ENCODE measurements around the gene COX20. TPM values are rescaled to one million over a fixed set of nuclear protein-coding genes. Genes with fewer than 3 reads are reported as not detected.

The COX20 gene
- total and polyA plus RNA-seq, 2 of the 4 experiments (the other 2 are of a cell fraction): 13.3 to 27.0 TPM

- peak within 1 kb of the TSS; percentile 92 for H2BK5ac ChIP-seq (ENCODE audit: low read depth, low read length, poor library complexity, severe bottlenecking)
- CTCF ChIA-PET: interaction anchor here (0.6 to 2.0 kb wide), 2 partner anchors 14 to 179 kb away, joined by 3 to 8 read pairs; no protein-coding TSS in a partner anchor
- ATAC-seq (ENCODE audit: low read depth) (peak; percentile 87), DNase-seq (peak; percentile 97)
- peak within 1 kb of the TSS; percentile 73 for H2BK120ac ChIP-seq (ENCODE audit: low read depth, low read length)
- H3K4me2 ChIP-seq (ENCODE audit: low read depth, low read length): peak within 1 kb of the TSS; percentile 96
- H4K91ac ChIP-seq (ENCODE audit: insufficient read depth, low read depth, low read length): peak within 1 kb of the TSS; percentile 87
- peak within 1 kb of the TSS; percentile 67; the same call in 2 of the 3 replicates for H2BK15ac ChIP-seq (ENCODE audit: low read depth, low read length)
- peak within 1 kb of the TSS; percentile 95 for H4K8ac ChIP-seq (ENCODE audit: low read depth in 2 of 2, low read length in 2 of 2)
- H3K79me1 ChIP-seq (ENCODE audit: low read depth in 1 of 2, low read length in 2 of 2): peaks cover 3 to 6% of the 10 kb centered on the region in 2 experiments; a peak in 2 of 4 replicates
- peak within 1 kb of the TSS; percentile 98 for H4K5ac ChIP-seq (ENCODE audit: low read depth, low read length)
- no peaks in the 10 kb centered on the region for H3K27me3 ChIP-seq (ENCODE audit: control insufficient read depth, insufficient read depth, low read length)
- peak; percentile 22; the same call in 1 of the 2 replicates for TF ChIP-seq CTCF (conservative IDR thresholded peaks at IDR 0.05; ENCODE audit: low read depth, low read length)
- peak; percentile 97 for TF ChIP-seq POLR2A (IDR thresholded peaks at IDR 0.05; ENCODE audit: low read depth, low read length)
- TF ChIP-seq MXI1 (IDR thresholded peaks at IDR 0.05; ENCODE audit: borderline replicate concordance, low read depth, low read length): peak; percentile 53; the same call in 1 of the 2 replicates
- TF ChIP-seq USF2 (IDR thresholded peaks at IDR 0.05; ENCODE audit: low read depth, low read length): no peak
- peak; percentile 87; the same call in 1 of the 2 replicates for TF ChIP-seq MAZ (IDR thresholded peaks at IDR 0.05; ENCODE audit: borderline replicate concordance, low read depth, low read length)
- TF ChIP-seq RAD21 (IDR thresholded peaks at IDR 0.05; ENCODE audit: low read length): peak; percentile 7; the same call in 1 of the 2 replicates
- TF ChIP-seq CHD1 (IDR thresholded peaks at IDR 0.05; ENCODE audit: low read depth, low read length): 0 out of 2 replicates have a peak, but pooled peaks have one; percentile 59
- no peak for TF ChIP-seq SMC3 (IDR thresholded peaks at IDR 0.05; ENCODE audit: low read depth, low read length)
- peak within 1 kb of the TSS; percentile 95 for H3K14ac ChIP-seq (replicated peaks; ENCODE audit: low read depth, low read length)
- intact Hi-C loops (cut with micrococcal nuclease): loop anchor here (1.0 to 2.0 kb wide), 3 partner anchors 32 to 105 kb away; a partner anchor contains a TSS
- H3K9me1 ChIP-seq (ENCODE audit: insufficient read depth, low read length): no peaks in the 10 kb centered on the region
- peak within 1 kb of the TSS; percentile 99 for H3K9ac ChIP-seq (ENCODE audit: low read depth, low read length)
- dilution Hi-C loops (cut with HindIII; ENCODE audit: low sequenced_read_pairs, unreplicated experiment): no loop called here
- TSS peak; percentile 86 for BruUV-seq (replicated peaks)
- peak within 1 kb of the TSS; percentile 65 for H2AK5ac ChIP-seq (ENCODE audit: low read depth, low read length)
- H3K27ac ChIP-seq (ENCODE audit: insufficient read depth, low read length): peak within 1 kb of the TSS; percentile 99
- in situ Hi-C loops (cut with MboI; ENCODE audit: low sequenced_read_pairs): no loop called here
- peak within 1 kb of the TSS; percentile 99 for H2AK9ac ChIP-seq (replicated peaks; ENCODE audit: low read depth, low read length, poor library complexity)
- peak within 1 kb of the TSS; percentile 94 for H3K56ac ChIP-seq (ENCODE audit: extremely low read depth, insufficient read depth, low read length)
- no peaks in the 10 kb centered on the region for H3K9me3 ChIP-seq (ENCODE audit: control insufficient read depth, insufficient read depth, low read length)
- H3K18ac ChIP-seq (ENCODE audit: low read depth, low read length): peak within 1 kb of the TSS; percentile 98
- 0% methylated on average over 5 of the region's 71 CpGs; no CpG with 5 or more reads in 1 of the 2 experiments for WGBS, 2 experiments (ENCODE audit: extremely low coverage in 2 of 2, insufficient read length in 1 of 2)
- H3K4me1 ChIP-seq (ENCODE audit: control insufficient read depth, insufficient read depth, low read length): peaks cover 9% of the 10 kb centered on the region
- peaks cover 17% of the 10 kb centered on the region for H3K36me3 ChIP-seq (ENCODE audit: control insufficient read depth, insufficient read depth, low read length)
- peak within 1 kb of the TSS; percentile 92 for H2AFZ ChIP-seq (replicated peaks; ENCODE audit: low read length, poor library complexity)
- H2BK20ac ChIP-seq (ENCODE audit: low read depth, low read length): peak within 1 kb of the TSS; percentile 29; the same call in 1 of the 2 replicates
- POLR2A ChIA-PET (ENCODE audit: unreplicated experiment): interaction anchor here (0.6 kb wide), 1 partner anchor 206 kb away, joined by 5 read pairs; no protein-coding TSS in a partner anchor
- H3K4me3 ChIP-seq (ENCODE audit: insufficient read depth, low read depth, low read length): peak within 1 kb of the TSS; percentile 74
- peaks cover 40% of the 10 kb centered on the region for H4K20me1 ChIP-seq (ENCODE audit: insufficient read depth, low read length)
- peak within 1 kb of the TSS; percentile 97 for H3K23ac ChIP-seq (ENCODE audit: low read depth, low read length)
- H3K4ac ChIP-seq (ENCODE audit: low read depth, low read length): peak within 1 kb of the TSS; percentile 97
Measured at GRCh38 chr1:244864253-244865027, 29.0 kb downstream of the COX20 start, which contains the start of gene HNRNPU. Gene HNRNPU, minus strand, starts transcription at chr1:244864543. Its CDS starts 236 bp downstream, at chr1:244864307.

Measured in IMR-90 (cell line).